Motor neuron (in vitro differentiated cells): ENCODE measurements around the gene HCFC1. TPM values are rescaled to one million over a fixed set of nuclear protein-coding genes. Genes with fewer than 3 reads are reported as not detected.

Experiments
- ATAC-seq, 8 experiments: fragments of 200-7000 bp; cut with Tn5 transposase; replicated peaks in 6 of 8; 2 replicates each; pipeline ENCODE4 v1.8.0; 2021; ENCODE audit warnings: mild to moderate bottlenecking in 8 of 8, moderate library complexity in 8 of 8
- H3K27ac ChIP-seq, 2 donors: fragments of 250-450 bp; sonication (Bioruptor Pico); 2 replicates each; pipeline ENCODE4 v1.9.0; 2021; ENCODE audit warnings: antibody characterized with exemption in 2 of 2, mild to moderate bottlenecking in 2 of 2, moderate library complexity in 1 of 2
- H3K4me1 ChIP-seq, 2 donors: fragments of 250-450 bp; sonication (Bioruptor Pico); replicated peaks in 1 of 2; 2 replicates each; pipeline ENCODE4 v1.6.1; 2021; ENCODE audit warnings: antibody characterized with exemption in 2 of 2, mild to moderate bottlenecking in 2 of 2, moderate library complexity in 1 of 2
- H3K4me3 ChIP-seq, 5 donors: fragments of 250-450 bp; sonication (Bioruptor Pico); 2 replicates each; pipeline ENCODE4 v1.9.0; 2021; ENCODE audit warnings: antibody characterized with exemption in 5 of 5, mild to moderate bottlenecking in 5 of 5, moderate library complexity in 4 of 5
- WGBS, 10 experiments: fragments of 450-650 bp; shearing (Covaris generic); methylation state at CpG; one replicate each; pipeline ENCODE4 v1.0.0; 2022; 5-methylcytosine and 5-hydroxymethylcytosine counted together
- in situ Hi-C, 9 experiments: fragments of 400-800 bp; cut with MboI; loops; one replicate each; pipeline ENCODE4 v1.15.0; 2021; ENCODE audit warnings: low sequenced_read_pairs in 9 of 9, low pct_unique_long_range_greater_than_20kb in 2 of 9; ENCODE audit not compliant: unreplicated experiment in 9 of 9
- total RNA-seq, 8 experiments: library from RNA; unstranded; fragments of 300-600 nt; gene quantifications; 2 replicates each; pipeline versions ENCODE4 v1.2.3 to v1.2.4, GENCODE V29; 2022

Gene HCFC1
- total RNA-seq, 8 experiments from 2014 or later, result 11.8 to 52.2 (median 21.4) TPM

DNA sequence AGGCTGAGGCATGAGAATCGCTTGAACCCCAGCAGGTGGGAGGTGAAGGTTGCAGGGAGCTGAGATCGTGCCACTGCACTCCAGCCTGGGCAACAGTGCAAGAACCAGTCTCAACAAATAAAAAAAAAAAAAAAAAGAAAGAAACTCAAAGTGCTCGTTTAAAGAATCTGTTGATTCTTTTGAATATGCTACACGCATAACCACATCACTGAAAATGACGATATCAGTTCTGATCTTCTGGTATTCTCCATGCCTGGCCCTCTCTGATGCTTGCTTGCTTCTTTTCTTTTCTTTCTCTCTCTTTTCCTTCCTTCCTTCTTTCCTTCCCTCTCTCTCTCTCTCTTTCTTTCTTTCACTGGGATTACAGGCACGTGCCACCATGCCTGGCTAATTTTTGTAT lies 59.8 kb downstream of the HCFC1 start:
- H3K4me3 ChIP-seq, result no peak overlapping the region

DNA sequence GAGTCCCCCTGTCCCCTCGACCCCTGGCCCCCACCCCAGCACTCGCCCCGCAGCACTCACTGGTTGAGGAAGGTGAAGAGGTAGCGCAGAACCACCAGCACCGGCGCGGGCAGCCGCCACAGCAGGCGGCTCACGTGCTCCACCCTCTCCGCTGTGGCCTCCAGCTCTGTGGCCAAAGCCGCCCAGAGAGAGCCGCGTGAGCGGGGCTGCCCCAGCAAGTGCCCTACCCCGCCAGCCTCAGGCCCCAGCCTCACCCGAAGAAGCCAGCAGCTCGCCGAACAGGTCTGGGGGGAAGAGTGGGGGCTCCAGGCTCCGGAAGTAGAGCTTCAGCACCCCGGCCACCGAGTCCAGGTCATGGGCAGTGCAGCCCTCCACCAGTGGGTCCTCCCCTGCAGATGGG lies 61.2 kb downstream of the HCFC1 start:
- ATAC-seq, result no peak
- no peak overlapping the region for H3K27ac ChIP-seq
- WGBS, 10 experiments, result no CpG with 5 or more reads among the region's 22 CpGs
- H3K4me3 ChIP-seq, result no peak overlapping the region
- in situ Hi-C loops, result no loop called here
- peaks cover 9 to 15% of the 10 kb centered on the region in 2 donors for H3K4me1 ChIP-seq

More for the DNA sequence above, 59.8 kb downstream of the HCFC1 start:
- no peak for ATAC-seq
- Histone ChIP-seq H3K27ac (no peak overlapping the region), H3K4me1 (peaks cover 9 to 15% of the 10 kb centered on the region in 2 donors)
- in situ Hi-C loops, result no loop called here
- WGBS, 10 experiments, result 0 to 100% (median 57%) methylated on average over 1 to 5 of the region's 6 CpGs; no CpG with 5 or more reads in 2 of the 10 experiments

GRCh38 chrX:153909980-153910360 lies 61.6 kb downstream of the HCFC1 start:
- peaks cover 9 to 15% of the 10 kb centered on the region in 2 donors for H3K4me1 ChIP-seq
- H3K4me3 ChIP-seq, result no peak overlapping the region
- in situ Hi-C loops, result no loop called here
- no CpG with 5 or more reads among the region's 25 CpGs for WGBS, 10 experiments
- peak overlapping the region in 1 of 2 donors; percentile 61 for H3K27ac ChIP-seq
- no peak for ATAC-seq

DNA sequence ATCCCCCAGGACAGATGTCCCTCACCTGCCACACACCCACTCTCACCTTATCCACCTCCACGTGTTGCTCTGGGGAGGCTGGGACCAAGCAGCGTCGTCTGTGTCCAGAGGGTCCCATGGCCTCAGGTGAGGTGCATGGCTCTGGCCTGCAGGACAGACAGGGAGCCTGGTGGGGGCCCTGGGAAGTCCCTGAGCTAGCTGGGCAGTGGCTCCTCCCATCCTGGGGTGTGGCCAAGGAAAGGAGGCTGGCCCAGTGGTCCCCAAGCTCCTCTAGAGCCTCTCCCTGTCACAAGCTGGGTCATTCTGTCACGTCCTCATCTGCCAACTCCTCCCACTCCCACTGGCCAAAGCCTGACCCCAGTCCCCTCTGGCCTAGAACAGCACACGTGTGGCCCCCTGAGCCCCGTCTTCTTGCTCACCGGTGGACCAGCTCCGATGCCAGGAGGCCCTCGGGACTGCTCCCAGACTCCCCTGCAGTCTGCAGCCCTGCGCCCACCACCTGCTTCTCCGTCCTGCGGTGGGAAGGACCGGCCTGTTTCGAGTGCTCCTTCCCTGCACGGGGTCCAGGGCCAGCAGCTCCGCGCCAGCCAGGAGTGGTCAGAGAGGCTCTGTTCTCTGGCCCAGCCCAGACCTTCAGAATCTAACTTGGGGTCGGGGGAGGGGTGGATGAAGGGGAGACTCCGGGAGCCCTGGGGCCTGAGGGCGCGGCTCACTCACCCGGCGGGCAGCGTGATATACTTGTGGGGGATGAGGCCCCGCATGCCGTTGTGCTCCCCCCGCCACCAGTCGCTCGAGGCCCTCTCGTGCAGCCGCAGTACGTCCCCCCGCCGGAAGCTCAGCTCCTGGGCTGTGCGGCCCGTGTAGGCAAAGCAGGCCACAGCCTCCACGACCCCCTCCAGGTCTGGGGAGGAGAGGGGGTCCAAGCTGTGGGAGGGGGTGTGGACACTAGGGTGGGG lies 62.3 kb downstream of the HCFC1 start:
- ATAC-seq, result peak in 6 of 8 experiments; percentile 47 to 88 (median 86)
- H3K4me3 ChIP-seq, result no peak overlapping the region
- H3K27ac ChIP-seq, result peak overlapping the region in 1 of 2 donors; percentile 61
- WGBS, 10 experiments, result no CpG with 5 or more reads among the region's 37 CpGs
- peaks cover 9 to 15% of the 10 kb centered on the region in 2 donors for H3K4me1 ChIP-seq
- in situ Hi-C loops, result no loop called here

DNA sequence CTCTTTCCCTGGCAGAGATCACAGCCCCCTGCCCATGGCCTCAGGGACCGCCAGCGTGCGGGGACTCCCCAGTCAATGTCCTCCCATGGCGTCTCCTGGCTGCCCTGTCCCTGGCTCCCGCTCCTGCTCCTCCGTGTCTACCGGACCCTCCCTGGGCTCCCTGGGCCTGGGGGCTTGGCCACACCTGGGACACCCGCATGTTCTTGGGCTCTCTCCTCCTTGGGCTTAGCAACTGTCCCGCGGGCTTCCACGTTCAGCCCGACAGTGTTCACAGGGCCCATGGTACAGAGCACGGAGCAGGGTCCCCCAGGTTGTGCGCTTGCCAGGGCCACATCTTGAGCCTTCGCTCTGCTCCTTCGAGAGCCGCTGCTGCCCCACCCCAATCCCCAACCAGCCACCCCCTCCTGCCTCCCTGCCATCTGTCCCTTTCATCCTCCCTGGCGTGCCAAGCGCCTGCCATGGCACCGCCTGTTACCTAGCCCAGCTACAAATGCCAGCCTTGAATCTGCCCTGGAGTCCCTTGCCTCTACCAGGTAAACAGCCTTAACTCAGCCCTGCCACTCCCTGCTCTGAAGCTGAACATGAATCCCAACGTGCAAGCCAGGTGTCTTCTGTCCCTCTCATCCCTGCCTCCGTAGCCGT lies 63.3 kb downstream of the HCFC1 start:
- WGBS, 10 experiments, result no CpG with 5 or more reads among the region's 23 CpGs
- Histone ChIP-seq H3K4me3 (no peak overlapping the region), H3K4me1 (peaks cover 9 to 15% of the 10 kb centered on the region in 2 donors), H3K27ac (no peak overlapping the region)
- ATAC-seq, result no peak
- in situ Hi-C loops, result no loop called here

DNA sequence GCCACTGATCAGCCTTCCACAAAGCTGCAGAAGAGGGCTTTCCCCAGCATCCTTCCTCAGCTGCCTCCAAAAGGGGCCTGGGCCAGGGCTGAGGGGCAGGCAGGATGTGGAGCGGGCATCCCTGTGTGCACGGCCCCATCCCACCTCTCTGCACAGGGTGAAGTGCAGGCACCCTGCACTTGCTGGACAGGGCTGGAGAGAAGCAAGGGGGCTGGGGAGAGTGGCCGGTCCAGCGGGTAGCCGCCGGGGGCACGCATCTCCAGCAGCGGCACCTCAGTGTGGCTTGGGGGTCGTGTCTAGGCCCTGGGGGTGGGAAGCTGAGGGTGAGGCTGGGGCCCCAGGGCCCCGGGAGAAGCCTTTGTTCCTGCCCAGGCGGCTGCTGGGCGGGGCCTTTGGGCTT lies 64.2 kb downstream of the HCFC1 start:
- ATAC-seq, result no peak
- no peak overlapping the region for H3K27ac ChIP-seq
- WGBS, 10 experiments, result 38% methylated on average over 2 of the region's 12 CpGs; no CpG with 5 or more reads in 9 of the 10 experiments

GRCh38 chrX:153906126-153906917 lies 65.3 kb downstream of the HCFC1 start:
- WGBS, 10 experiments, result 27 to 40% (median 28%) methylated on average over 3 to 5 of the region's 27 CpGs; no CpG with 5 or more reads in 7 of the 10 experiments

More for the DNA sequence above, 64.2 kb downstream of the HCFC1 start:
- in situ Hi-C loops, result no loop called here
- H3K4me1 ChIP-seq, result peaks cover 9 to 15% of the 10 kb centered on the region in 2 donors
- H3K4me3 ChIP-seq, result no peak overlapping the region

GRCh38 chrX:153905481-153906095 lies 66.0 kb downstream of the HCFC1 start:
- 53 to 60% methylated on average over 2 to 3 of the region's 32 CpGs; no CpG with 5 or more reads in 8 of the 10 experiments for WGBS, 10 experiments
- no peak for ATAC-seq
- H3K27ac ChIP-seq, result no peak overlapping the region
- H3K4me1 ChIP-seq, result peaks cover 25 to 27% of the 10 kb centered on the region in 2 donors
- H3K4me3 ChIP-seq, result no peak overlapping the region
- in situ Hi-C loops, result no loop called here

More at GRCh38 chrX:153906126-153906917, 65.3 kb downstream of the HCFC1 start:
- in situ Hi-C loops, result no loop called here
- Histone ChIP-seq H3K27ac (no peak overlapping the region), H3K4me3 (no peak overlapping the region), H3K4me1 (peaks cover 20 to 25% of the 10 kb centered on the region in 2 donors)
- no peak for ATAC-seq

DNA sequence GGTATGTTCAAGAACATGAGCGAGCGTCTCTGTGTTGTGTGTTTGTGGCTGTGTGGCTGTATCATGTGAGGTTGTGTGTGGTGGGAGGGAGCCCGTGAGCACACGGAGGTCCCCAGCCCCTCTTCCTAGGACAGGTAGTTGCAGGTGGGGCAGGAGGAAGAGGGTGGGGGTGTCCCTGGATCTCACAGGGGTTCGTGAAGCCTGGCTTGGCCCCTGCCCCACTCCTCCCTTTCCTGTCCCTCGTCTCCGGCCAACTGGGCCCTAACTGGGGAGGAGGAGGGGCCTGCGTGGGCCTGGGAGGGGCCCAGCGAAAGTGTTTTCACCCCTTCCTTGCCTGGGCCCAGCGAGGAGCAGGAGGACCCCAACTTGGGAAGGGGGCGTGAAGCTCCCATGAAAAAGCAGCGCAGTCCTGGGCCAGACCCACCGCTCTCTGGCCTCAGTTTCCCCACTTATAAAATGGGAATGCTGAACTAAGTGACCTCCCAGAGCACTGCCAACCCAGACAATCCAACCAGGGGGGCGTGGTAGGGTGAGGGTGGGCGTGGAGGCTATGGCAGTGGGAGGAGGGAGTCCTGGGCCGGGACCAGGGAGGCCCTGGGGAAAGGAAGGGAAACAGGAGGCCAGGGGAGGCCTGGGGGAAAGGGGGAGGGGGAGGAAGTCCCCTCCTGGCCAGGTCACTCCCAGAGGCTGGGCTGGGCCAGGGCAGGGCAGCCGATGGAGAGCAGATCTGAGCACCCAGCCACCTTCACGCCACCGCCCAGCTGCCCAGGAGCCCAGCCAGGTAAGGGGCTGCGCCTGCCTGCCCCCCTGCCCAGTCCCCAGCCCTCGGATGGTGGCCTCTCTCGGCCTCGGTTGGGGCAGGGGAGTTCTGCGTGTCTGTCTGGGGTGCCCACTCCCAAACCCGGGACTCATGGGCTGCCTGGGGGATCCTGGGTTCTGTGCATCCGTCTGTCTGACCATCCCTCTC lies 67.3 kb downstream of the HCFC1 start, which contains the start of gene AVPR2:
AVPR2 (plus strand) TSS at position 683 of the 967 bp plus-strand sequence. CDS start 473 bp downstream, outside the sequence.
- in situ Hi-C loops, result no loop called here
- Histone ChIP-seq H3K4me1 (peaks cover 23 to 27% of the 10 kb centered on the region in 2 donors), H3K27ac (no peak within 1 kb of the TSS), H3K4me3 (no peak within 1 kb of the TSS)
- no CpG with 5 or more reads among the region's 26 CpGs for WGBS, 10 experiments
- no peak for ATAC-seq

GRCh38 chrX:153903238-153903980 lies 68.2 kb downstream of the HCFC1 start:
- in situ Hi-C loops, result no loop called here
- Histone ChIP-seq H3K4me1 (peaks cover 16 to 22% of the 10 kb centered on the region in 2 donors), H3K4me3 (no peak overlapping the region), H3K27ac (no peak overlapping the region)
- 48 to 80% (median 56%) methylated on average over 1 to 9 of the region's 18 CpGs; no CpG with 5 or more reads in 7 of the 10 experiments for WGBS, 10 experiments
- peak in 1 of 8 experiments; percentile 27 for ATAC-seq

- H3K27ac ChIP-seq, result peak overlapping the region in 1 of 2 donors; percentile 63
- in situ Hi-C loops, result no loop called here
- H3K4me1 ChIP-seq, result peaks cover 16 to 22% of the 10 kb centered on the region in 2 donors
- ATAC-seq, result no peak
- no CpG with 5 or more reads among the region's 10 CpGs for WGBS, 10 experiments
- H3K4me3 ChIP-seq, result no peak overlapping the region
Measured at GRCh38 chrX:153902385-153902784, 69.2 kb downstream of the HCFC1 start.
